Thyroid gland (tissue), 4 donors: ENCODE measurements around the gene MAP3K8.

ENCODE experiments used
- CTCF ChIP-seq, 6 experiments: fragments of 200-600 bp in 3 of 6; fragments of 450-650 bp in 3 of 6; sonication (generic) in 3 of 6; IDR thresholded peaks; one replicate each; pipeline ENCODE4 v1.5.1; 2016 to 2019; ENCODE audit warnings: antibody characterized with exemption in 6 of 6, mild to moderate bottlenecking in 2 of 6, inconsistent platforms in 1 of 6, moderate library complexity in 1 of 6
- POLR2A ChIP-seq, 2 donors: fragments of 450-650 bp; IDR thresholded peaks; one replicate each; pipeline ENCODE4 v1.6.1; 2017; ENCODE audit warnings: antibody characterized with exemption in 2 of 2, mild to moderate bottlenecking in 2 of 2, moderate library complexity in 1 of 2

GRCh38 chr10:30392564-30392990 is 41.4 kb upstream of the MAP3K8 start:
- peak; percentile 83 to 98 (median 86) for TF ChIP-seq CTCF (IDR thresholded peaks at IDR 0.05)
- TF ChIP-seq POLR2A (IDR thresholded peaks at IDR 0.05): no peak
